Fibroblast of lung (primary cell): ENCODE results near the gene MAPK8IP1.

Experiments
- CTCF ChIP-seq, 2 donors: IDR thresholded peaks in 1 of 2; conservative IDR thresholded peaks in 1 of 2; 1 replicate in 1 of 2; 2 replicates in 1 of 2; pipeline ENCODE4 v1.5.1; 2011 to 2012; ENCODE audit warnings: low read length in 2 of 2, control low read depth in 1 of 2, inconsistent platforms in 1 of 2, low read depth in 1 of 2, mild to moderate bottlenecking in 1 of 2
- EZH2 ChIP-seq: IDR thresholded peaks from 2 replicates; pipeline ENCODE4 v1.5.1; 2012; ENCODE audit warnings: low read length, control low read depth, mild to moderate bottlenecking; ENCODE audit errors: missing control alignments

GRCh38 chr11:45941285-45941684 lies 55.8 kb downstream of the MAPK8IP1 start:
- no peak for TF ChIP-seq CTCF (conservative IDR thresholded peaks at IDR 0.05 in 1 of 2, IDR thresholded peaks at IDR 0.05 in 1 of 2; ENCODE audit: low read depth in 1 of 2, low read length in 2 of 2)
- no peak for TF ChIP-seq EZH2
